Upper lobe of left lung (tissue), 6 donors: Measurements from ENCODE around the gene DPM2. TPM values are rescaled to one million over a fixed set of nuclear protein-coding genes. Genes with fewer than 3 reads are reported as not detected.

Experiments
- ATAC-seq, 2 donors: fragments of 200-7000 bp; cut with Tn5 transposase; one replicate each; pipeline ENCODE4 v1.9.1; 2022; ENCODE audit warnings: mild to moderate bottlenecking in 2 of 2, moderate library complexity in 2 of 2; ENCODE audit not compliant: low FRiP score in 2 of 2
- DNase-seq, 2 donors: peaks; one replicate each; pipeline ENCODE4 v3.0.0-alpha.2; 2019 to 2020
- H3K27ac ChIP-seq, 4 donors: fragments of 200-600 bp; sonication (generic); one replicate each; pipeline ENCODE4 v1.5.1; 2016 to 2019
- H3K27me3 ChIP-seq, 4 donors: fragments of 200-600 bp; sonication (generic); one replicate each; pipeline ENCODE4 v1.5.1; 2017 to 2019
- H3K36me3 ChIP-seq, 4 donors: fragments of 200-600 bp; sonication (generic); one replicate each; pipeline ENCODE4 v1.5.1; 2016 to 2019
- H3K4me1 ChIP-seq, 4 donors: fragments of 200-600 bp; sonication (generic); one replicate each; pipeline ENCODE4 v1.5.1; 2018 to 2019
- H3K4me3 ChIP-seq, 4 donors: fragments of 200-600 bp; sonication (generic); one replicate each; pipeline ENCODE4 v1.5.1; 2017 to 2019; ENCODE audit warnings: mild to moderate bottlenecking in 2 of 4, moderate library complexity in 1 of 4
- H3K9me3 ChIP-seq, 4 donors: fragments of 200-600 bp; sonication (generic); one replicate each; pipeline ENCODE4 v1.5.1; 2018 to 2019
- CTCF ChIP-seq, 6 experiments: fragments of 450-650 bp in 4 of 6; fragments of 200-600 bp in 2 of 6; sonication (generic) in 2 of 6; IDR thresholded peaks; one replicate each; pipeline ENCODE4 v1.5.1; 2016 to 2019; ENCODE audit warnings: antibody characterized with exemption in 6 of 6
- EP300 ChIP-seq, 4 donors: sonication (generic); formaldehyde crosslinking; IDR thresholded peaks; one replicate each; pipeline ENCODE4 v1.5.1; 2017; ENCODE audit warnings: antibody characterized with exemption in 4 of 4, control low read depth in 2 of 4
- POLR2A ChIP-seq, 4 donors: fragments of 450-650 bp; IDR thresholded peaks; one replicate each; pipeline ENCODE4 v1.5.1; 2016 to 2017; ENCODE audit warnings: antibody characterized with exemption in 4 of 4, mild to moderate bottlenecking in 2 of 4
- POLR2AphosphoS5 ChIP-seq, 2 donors: sonication (generic); formaldehyde crosslinking; IDR thresholded peaks; one replicate each; pipeline ENCODE4 v1.5.1; 2017; ENCODE audit warnings: antibody characterized with exemption in 2 of 2
- WGBS, 2 donors: methylation state at CpG; one replicate each; pipeline ENCODE4 v1.1.5; 2017 to 2018; 5-methylcytosine and 5-hydroxymethylcytosine counted together
- total RNA-seq, 6 donors: library from RNA; depleted of rRNA in 4 of 6; stranded (reverse); fragments of >200 nt in 4 of 6; gene quantifications; one replicate each; pipeline versions ENCODE4 v1.1.0 to v1.2.1, GENCODE V29; 2016 to 2021
- donor health status: DM: no; HTN: no; CAD: no; lungs with moderate emphysema.
- donor health status: DM: no; HTN: yes; CAD: no; lungs with severe emphysema.

DPM2 gene
- total RNA-seq, 6 donors from 2014 or later, result 20.1 to 40.7 (median 25.6) TPM

GRCh38 chr9:127938298-127938690, 640 bp upstream of the DPM2 start:
- peak overlapping the region in 2 of 4 donors; percentile 78 to 82 for H3K27ac ChIP-seq
- H3K27me3 ChIP-seq, result no peaks in the 10 kb centered on the region
- 56 to 60% methylated on average over 21 to 25 of the region's 25 CpGs for WGBS, 2 donors
- H3K9me3 ChIP-seq, result no peaks in the 10 kb centered on the region
- peaks cover 23 to 50% (median 32%) of the 10 kb centered on the region in 4 donors for H3K4me1 ChIP-seq
- H3K36me3 ChIP-seq, result peaks cover 0 to 23% (median 9%) of the 10 kb centered on the region in 4 donors
- DNase-seq, result peak in 1 of 2 donors; percentile 83
- ATAC-seq, result no peak
- peak overlapping the region in 3 of 4 donors; percentile 85 to 91 (median 87) for H3K4me3 ChIP-seq
- TF ChIP-seq POLR2A (IDR thresholded peaks at IDR 0.05) (no peak), POLR2AphosphoS5 (IDR thresholded peaks at IDR 0.05) (no peak), EP300 (IDR thresholded peaks at IDR 0.05) (no peak), CTCF (IDR thresholded peaks at IDR 0.05) (no peak)

DNA sequence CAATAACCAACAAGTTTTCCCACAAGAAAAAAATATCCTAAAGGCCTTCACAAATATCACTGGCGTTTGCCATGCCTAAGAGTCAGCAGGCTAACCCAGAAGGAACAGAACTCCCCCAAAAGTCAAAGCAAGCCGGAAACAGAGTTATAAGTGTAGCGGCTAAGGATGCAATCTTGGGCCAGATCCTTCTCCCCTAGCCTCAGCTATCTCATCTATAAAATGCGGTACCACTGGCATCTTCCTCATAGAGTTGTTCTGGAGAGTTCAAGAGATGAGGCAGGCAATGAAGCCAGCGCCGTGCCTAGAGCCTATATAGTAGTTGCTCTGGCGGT, 632 bp downstream of the DPM2 start:
- ATAC-seq (peak in 1 of 2 donors; percentile 1), DNase-seq (no peak)
- Histone ChIP-seq H3K27ac (peak overlapping the region; percentile 43 to 82 (median 73)), H3K36me3 (peaks cover 0 to 18% (median 4%) of the 10 kb centered on the region in 4 donors), H3K9me3 (no peaks in the 10 kb centered on the region), H3K4me3 (peak overlapping the region; percentile 47 to 91 (median 86)), H3K4me1 (peaks cover 23 to 37% (median 27%) of the 10 kb centered on the region in 4 donors), H3K27me3 (no peaks in the 10 kb centered on the region)
- 8% methylated on average over 7 of the region's 7 CpGs for WGBS, 2 donors
- TF ChIP-seq EP300 (IDR thresholded peaks at IDR 0.05), result no peak
- no peak for TF ChIP-seq POLR2A (IDR thresholded peaks at IDR 0.05)
- TF ChIP-seq POLR2AphosphoS5 (IDR thresholded peaks at IDR 0.05), result no peak
- no peak for TF ChIP-seq CTCF (IDR thresholded peaks at IDR 0.05)

- H3K36me3 ChIP-seq, result peaks cover 0 to 13% (median 3%) of the 10 kb centered on the region in 4 donors
- H3K27me3 ChIP-seq, result no peaks in the 10 kb centered on the region
- no peaks in the 10 kb centered on the region for H3K9me3 ChIP-seq
- TF ChIP-seq POLR2AphosphoS5 (IDR thresholded peaks at IDR 0.05) (no peak), POLR2A (IDR thresholded peaks at IDR 0.05) (no peak), CTCF (IDR thresholded peaks at IDR 0.05) (no peak), EP300 (IDR thresholded peaks at IDR 0.05) (no peak)
- ATAC-seq, result no peak
- H3K4me3 ChIP-seq, result peak overlapping the region in 3 of 4 donors; percentile 85 to 91 (median 87)
- H3K27ac ChIP-seq, result no peak overlapping the region
- peaks cover 25 to 43% (median 26%) of the 10 kb centered on the region in 4 donors for H3K4me1 ChIP-seq
- 70 to 71% methylated on average over 14 of the region's 14 CpGs for WGBS, 2 donors
- DNase-seq, result no peak
These were observed 1.3 kb downstream of the DPM2 start for GRCh38 chr9:127936347-127936852.

- DNase-seq, result no peak
- Histone ChIP-seq H3K36me3 (peaks cover 0 to 13% (median 3%) of the 10 kb centered on the region in 4 donors), H3K27ac (no peak overlapping the region), H3K4me1 (peaks cover 31 to 49% (median 32%) of the 10 kb centered on the region in 4 donors), H3K4me3 (peak overlapping the region in 1 of 4 donors; percentile 85), H3K27me3 (no peaks in the 10 kb centered on the region), H3K9me3 (no peaks in the 10 kb centered on the region)
- no peak for ATAC-seq
- 79 to 87% methylated on average over 4 of the region's 4 CpGs for whole genome bisulfite sequencing, 2 donors
- TF ChIP-seq POLR2A (IDR thresholded peaks at IDR 0.05), result no peak
- TF ChIP-seq EP300 (IDR thresholded peaks at IDR 0.05), result no peak
- no peak for TF ChIP-seq CTCF (IDR thresholded peaks at IDR 0.05)
These were observed 1.9 kb downstream of the DPM2 start for GRCh38 chr9:127935765-127936221.

- Histone ChIP-seq H3K27ac (no peak overlapping the region), H3K27me3 (no peaks in the 10 kb centered on the region), H3K9me3 (no peaks in the 10 kb centered on the region), H3K4me1 (peaks cover 38 to 57% (median 40%) of the 10 kb centered on the region in 4 donors), H3K36me3 (peaks cover 0 to 11% (median 3%) of the 10 kb centered on the region in 4 donors), H3K4me3 (no peak overlapping the region)
- DNase-seq, result peak in 1 of 2 donors; percentile 65
- no peak for TF ChIP-seq EP300 (IDR thresholded peaks at IDR 0.05)
- no peak for TF ChIP-seq POLR2A (IDR thresholded peaks at IDR 0.05)
- no peak for TF ChIP-seq CTCF (IDR thresholded peaks at IDR 0.05)
- no peak for TF ChIP-seq POLR2AphosphoS5 (IDR thresholded peaks at IDR 0.05)
- WGBS, 2 donors, result 40 to 76% methylated on average over 2 to 11 of the region's 11 CpGs
- no peak for ATAC-seq
These were observed 2.7 kb downstream of the DPM2 start for GRCh38 chr9:127934986-127935385.
